ENCODE data around the gene NCOA4.
"Not testable (repeated sequence)": the region's sequence is repeated elsewhere in the genome, so short reads cannot be mapped to it uniquely, and the experiment has no call there.

NCOA4 gene

DNA sequence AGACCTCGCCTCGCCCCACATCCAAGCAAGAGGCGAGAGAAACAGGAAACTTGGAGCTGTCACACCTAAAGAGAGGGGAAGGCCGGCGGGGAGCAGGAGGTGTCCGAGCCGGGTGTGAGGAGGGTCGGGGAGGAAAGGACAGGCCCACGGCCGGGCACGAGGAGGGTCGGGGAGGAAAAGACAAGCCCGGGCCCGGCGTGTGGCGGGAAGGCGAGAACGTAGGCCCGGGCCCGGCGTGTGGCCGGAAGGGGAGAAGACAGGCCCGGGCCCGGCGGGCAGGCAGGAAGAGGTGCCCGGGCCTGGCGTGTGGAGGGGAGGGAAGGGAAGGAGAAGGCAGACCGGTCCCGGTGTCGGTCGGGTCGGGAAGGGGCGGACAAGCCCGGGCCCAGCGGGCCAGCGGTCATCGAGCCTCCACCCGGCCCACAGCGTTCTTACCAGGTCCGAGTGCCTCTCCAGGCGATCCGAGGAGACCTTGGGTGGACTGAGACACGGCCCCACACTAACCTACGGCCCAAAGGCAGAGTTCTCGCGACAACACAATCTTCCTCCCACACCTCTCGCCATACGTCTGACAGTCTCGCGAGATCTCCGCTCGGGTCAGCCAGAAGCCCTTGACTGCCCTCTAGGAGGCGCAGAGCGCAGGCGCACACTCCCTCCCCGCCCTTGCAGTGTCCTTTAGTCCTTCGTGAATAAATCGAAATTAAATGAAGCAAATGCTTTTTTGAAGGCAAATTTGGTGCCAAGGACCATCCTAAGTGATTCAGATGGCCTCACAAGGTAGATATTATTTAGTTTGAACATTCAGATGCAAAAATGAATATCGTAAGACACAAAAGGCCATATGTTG lies at the start of gene NCOA4:
Gene NCOA4 (minus strand): TSS at position 533 of the 847 bp plus-strand sequence. CDS start 13,943 bp downstream, outside the sequence.
- peak; percentile 99 for DNase-seq (ENCODE audit: low spot score)

DNA sequence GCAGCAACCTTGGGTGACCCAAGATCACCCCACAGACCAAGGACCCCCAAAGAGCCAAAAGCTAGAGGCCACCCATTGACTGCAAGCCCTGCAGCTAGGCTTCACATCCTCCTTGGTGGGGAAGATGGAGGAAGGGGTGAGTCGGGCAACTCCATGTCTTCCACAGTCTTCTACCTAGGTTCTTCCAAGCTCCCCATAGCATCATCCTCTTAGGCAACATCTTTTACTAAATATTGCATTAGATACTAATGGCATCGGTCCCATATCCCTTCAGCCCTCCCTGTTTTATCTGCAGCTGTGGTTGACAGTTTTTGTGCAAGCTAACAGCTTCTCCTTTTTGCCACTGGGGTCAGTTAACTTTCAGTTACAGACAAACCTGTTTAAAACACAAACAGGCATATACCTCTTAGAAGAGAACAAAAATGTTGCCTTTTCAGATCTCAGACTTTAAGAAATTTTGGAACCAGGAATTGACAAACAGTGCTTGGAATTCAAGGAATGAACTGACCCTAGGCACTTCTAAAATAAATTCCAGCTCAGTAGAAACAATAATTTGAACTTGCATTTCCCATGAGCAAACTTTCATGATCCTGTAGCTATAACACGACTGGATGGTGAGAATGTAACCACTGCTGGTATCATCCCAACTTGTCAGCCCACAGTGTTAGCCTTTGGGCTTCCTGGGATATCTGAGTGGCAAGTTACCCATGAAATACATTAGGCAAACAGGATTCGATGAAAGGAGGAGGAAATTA lies 49.6 kb upstream of the NCOA4 start:
- DNase-seq (ENCODE audit: low spot score), result no peak

DNA sequence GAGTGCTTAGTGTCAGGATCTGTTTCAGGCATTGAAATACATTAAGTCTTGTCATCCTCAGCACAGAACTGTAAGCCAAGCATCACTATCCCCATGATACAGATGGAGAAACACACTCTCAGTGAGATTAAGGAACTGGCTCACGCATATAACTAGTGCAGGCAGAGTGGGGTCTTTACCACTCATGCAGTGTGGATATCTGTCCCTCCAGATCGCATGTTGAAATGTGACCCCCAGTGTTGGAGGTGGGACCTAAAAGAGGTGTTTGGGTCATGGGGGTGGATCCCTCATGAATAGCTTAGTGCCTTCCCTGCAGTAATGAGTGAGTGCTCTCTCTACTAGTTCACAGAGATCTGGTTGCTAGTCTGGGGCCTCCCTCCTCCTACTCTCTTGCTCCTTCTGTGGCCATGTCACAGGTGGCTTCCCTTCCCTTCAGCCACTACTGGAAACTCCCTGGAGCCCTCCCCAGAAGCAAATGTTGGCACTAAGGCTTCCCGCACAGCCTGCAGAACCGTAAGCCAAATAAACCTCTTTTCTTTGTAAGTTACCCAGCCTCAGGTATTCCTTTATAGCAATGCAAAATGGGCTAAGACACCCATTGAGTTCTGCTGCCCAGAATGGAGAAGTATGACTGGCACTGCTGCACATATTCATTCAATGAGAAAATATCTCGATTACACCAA lies 47.4 kb upstream of the NCOA4 start:
- DNase-seq (ENCODE audit: low spot score), result no peak

DNA sequence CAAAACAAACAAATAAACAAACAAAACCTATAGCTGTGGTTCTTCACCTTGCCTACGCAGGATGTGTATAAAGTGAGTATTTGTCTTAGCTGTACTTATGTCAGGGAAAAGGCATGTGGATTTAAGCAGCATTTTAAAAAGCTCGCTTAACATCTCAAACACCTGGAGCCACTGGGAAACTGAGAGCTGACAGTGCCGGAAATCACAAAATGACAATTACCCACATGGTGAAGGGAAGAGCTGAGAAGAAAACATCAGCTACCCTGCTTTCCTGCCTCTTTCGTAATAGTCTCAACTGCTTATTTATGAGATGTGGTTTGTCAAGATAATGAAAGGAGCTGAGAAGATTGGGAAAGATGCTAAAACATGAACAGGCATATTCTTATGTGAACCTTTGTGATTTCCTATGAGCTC lies 46.7 kb upstream of the NCOA4 start:
- no peak for DNase-seq (ENCODE audit: low spot score)

DNA sequence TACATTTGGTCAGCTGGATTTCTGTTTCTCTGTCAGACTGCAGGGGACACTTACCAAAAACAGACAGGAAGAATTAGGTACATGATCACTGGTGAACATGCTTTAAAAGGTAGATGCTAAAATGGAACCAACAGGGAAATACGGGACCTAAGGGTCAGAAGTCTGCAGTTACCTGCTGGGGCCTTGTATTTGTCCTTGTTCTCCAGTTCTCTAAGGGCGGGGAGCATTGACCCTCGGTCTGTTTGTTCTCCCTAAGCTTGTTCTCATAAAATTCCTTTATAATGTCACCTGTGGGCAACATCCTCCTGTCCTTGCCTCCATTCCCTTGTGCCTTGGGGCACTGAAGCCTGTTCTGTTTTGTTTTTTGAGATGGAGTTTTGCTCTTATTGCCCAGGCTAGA lies 45.4 kb upstream of the NCOA4 start:
- no peak for DNase-seq (ENCODE audit: low spot score)

DNA sequence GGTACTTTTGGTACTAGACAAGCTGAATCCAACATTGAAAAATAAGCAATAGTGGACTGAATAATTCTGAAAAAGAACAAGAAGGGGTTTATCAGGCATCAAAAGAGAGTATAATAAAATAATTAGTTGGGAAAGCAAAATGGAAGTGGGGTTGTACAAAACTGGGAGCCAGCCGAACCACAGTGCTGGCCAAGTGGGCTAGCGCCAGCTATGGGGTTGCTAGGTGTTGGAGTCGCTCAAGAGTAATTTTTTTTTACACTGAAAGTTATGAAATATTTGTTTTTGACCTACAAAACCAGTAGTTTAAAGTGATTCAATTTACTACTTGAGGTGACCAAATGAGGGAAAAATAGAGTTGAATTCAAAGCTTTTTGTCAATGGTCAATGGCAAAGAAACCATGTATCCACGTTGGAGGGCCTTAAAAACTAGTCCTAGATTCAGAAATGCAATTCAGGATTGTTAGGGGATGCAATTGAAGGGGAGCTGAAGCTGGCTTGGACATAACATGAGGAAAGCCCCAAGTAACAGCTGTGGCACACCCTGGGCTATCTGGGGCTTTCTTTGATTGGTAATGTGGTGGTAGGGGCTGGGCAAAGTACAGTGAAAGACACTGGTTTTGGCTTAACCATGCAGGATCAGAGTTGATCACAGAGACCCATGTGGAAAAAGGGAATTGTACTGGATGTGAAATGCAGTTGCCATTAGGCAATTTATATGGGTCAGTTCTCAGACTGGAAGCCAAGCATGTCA lies 43.9 kb upstream of the NCOA4 start:
- DNase-seq (ENCODE audit: low spot score), result no peak

DNA sequence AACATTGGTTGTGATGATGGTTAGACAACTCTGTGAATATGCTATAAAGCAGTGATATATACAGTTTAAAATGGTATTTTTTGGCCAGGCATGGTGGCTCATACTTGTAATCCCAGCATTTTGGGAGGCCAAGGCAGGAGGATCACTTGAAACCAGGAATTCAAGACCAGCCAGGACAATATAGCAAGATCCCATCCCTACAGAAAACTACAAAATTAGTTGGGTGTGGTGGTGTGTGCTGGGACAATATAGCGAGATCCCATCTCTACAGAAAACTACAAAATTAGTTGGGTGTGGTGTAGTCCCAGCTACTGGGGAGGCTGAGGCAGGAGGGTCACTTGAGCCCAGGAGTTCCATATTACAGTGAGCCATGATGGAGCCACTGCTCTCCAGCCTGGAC lies 43.1 kb upstream of the NCOA4 start:
- no peak for DNase-seq (ENCODE audit: low spot score)

DNA sequence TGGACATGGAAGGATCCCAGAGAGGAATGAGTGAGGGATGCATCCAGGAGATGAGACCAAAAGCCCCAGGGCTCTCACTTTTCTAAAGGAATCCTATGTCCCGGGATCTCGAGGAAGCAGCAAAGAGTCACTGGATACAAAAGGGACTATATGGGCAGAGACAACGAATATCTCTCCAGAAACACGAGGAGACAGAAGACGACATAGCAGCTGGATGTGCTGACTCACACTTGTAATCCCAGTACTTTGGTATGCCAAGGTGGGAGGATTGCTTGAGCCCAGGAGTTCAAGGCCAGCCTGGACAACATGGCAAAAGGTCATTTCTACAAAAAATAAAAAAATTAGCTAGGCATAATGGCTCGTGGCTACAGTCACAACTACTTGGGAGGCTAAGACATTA lies 40.3 kb upstream of the NCOA4 start:
- DNase-seq (ENCODE audit: low spot score), result no peak

DNA sequence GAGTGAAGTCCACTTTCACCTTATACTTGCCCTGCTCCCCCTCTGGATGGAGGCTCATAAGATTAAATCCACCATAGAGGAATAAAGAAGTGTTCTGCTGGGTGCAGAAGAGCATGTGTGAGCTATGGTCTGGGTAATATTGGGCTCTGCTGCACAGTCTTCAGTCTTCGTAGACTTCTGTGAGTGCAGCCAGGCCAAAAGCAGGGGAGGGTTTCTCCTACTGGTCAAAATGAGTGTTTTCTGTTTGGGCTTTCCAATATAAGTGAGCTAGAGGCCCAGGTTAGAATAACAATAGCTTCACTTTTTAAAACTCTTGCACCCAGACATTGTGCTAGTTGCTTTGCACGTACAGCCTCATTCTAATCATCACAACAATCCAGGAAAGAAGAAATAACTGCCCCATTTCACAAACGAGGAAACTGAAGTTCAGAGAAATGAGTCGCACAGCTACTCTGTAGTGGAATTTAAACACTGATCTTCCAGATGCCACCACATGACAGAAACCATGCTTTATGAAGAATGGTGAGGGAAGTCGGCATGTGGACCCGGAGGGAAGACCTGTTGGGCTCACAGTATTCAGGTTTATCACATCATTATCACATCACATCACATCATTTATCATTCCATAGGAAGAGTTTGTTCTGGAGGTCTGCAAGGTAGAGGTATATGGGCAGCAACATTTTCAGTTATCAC lies 39.5 kb upstream of the NCOA4 start:
- no peak for DNase-seq (ENCODE audit: low spot score)

DNA sequence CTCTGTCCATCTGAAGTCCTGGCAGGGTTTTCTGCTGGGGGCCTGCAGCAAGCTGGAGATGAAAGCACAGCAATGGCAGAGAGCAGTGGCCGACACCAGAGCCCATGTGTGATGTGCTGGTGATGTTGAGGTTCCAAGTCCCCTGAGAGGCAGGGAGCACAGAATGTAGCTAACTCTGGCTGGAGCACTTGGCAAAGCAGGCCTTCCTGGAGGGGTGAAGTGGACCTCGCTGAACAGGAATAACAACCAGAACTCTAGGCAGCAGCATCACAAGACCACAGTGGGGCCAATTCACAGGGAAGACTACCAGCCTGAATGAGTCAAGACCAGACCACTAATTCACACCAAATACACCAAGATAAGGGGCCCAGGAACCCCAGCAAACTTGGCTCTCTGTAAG lies 38.5 kb upstream of the NCOA4 start:
- no peak for DNase-seq (ENCODE audit: low spot score)

DNA sequence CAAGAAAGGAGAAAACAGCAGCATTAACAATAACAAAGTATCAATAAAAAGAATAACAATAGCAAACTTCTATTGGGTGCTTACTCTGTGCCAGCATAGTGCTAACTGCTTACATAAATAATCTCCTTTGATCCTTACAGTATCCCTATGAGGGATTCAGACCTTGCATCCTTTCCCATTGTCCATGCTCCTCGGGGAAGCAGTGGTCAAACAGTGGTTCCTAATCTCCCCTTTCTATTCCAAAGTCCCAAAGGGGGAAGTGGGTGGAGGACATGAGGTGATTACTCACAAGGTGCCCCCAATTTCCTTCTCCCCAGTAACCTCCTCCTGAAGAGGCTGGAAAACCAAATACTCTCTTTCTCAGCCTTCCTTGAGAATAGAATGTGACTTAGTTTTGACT lies 37.7 kb upstream of the NCOA4 start:
- DNase-seq (ENCODE audit: low spot score), result no peak

DNA sequence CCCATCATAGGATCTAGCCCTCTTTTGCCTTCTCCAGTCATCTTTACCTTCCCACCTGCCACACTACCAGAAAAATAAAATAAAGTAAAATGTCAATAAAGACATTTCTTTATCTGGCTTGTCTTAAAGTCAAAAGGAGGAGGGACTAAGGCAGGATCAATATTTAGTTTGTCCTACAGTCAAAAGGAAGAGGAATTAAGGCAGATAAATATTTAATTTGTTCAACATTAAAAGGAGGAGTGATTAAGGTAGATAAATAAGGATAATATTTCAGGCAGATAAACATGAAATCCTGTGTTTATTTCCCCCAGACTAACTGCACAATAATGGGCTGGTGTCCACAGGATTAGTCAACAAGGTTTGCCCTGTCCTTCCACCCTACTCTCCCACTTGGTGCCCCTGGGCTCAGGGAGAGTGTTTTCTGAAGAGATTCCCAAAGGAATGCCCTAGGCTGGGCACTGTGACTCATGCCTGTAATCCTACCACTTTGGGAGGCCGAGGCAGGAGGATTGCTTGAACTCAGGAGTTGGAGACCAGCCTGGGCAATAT lies 33.9 kb upstream of the NCOA4 start:
- DNase-seq (ENCODE audit: low spot score), result no peak

DNA sequence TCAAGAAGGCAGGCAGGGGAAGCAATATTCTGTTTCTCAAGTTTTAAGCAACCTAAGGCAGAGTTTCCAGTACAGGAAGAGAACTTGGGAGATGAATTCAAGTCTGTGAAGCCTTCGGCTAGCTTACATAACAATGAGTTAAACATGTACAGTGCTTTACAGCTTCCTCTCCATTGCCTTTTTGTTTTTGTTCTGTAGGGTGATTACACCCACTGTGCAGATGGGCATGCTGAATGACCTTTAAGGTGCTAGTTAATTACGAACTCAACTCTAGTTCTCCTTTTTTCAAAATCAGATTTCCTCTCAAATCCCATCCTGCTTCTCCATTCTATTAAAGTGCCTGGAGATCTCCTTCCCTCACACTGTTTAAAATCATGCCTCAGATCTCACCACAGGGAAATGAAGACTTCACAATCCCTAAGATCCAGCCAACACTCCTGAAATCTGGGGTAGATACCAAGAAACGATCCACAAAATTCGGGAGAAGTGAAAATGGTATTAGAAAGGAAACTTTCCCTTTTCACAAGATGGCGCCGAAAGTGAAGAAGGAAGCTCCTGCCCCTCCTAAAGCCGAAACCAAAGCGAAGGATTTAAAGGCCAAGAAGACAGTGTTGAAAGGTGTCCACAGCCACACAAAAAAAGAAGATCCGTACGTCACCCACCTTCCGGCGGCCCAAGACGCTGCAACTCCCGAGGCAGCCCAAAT lies 32.5 kb upstream of the NCOA4 start:
- DNase-seq (ENCODE audit: low spot score), result no peak

DNA sequence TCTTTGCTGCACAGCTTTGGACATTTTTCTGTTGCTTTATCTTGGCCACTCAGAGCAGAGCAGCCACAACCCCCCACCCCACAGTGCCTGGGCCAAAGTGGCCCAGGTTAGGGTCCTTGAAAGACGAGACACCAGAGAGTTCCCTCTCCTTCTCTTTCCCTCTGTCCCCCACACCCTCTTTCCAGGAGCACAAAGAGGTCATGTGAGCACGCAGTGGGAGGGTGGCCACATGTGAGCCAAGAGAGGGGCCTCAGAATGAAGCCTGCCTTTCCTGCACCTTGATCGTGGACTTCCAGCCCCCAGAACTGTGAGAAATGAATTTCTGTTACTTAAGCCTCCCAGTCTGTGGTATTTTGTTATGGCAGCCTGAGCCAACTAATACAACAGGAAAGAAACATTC lies 30.3 kb upstream of the NCOA4 start:
- no peak for DNase-seq (ENCODE audit: low spot score)

DNA sequence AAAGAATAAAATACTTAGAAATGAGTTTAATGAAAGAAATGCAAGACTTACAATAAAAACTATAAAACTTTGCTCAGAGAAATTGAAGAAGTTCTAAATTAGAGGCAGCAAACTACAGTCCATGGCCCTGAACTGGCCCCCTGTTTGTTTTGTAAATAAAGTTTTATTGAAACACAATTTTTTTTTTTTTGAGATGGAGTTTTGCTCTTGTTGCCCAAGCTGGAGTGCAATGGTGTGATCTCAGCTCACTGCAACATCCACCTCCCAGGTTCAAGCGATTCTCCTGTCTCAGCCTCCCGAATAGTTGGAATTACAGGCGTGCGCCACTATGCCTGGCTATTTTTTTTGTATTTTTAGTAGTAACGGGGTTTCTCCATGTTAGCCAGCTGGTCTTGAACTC lies 27.5 kb upstream of the NCOA4 start:
- not testable (repeated sequence) for DNase-seq (ENCODE audit: low spot score)

DNA sequence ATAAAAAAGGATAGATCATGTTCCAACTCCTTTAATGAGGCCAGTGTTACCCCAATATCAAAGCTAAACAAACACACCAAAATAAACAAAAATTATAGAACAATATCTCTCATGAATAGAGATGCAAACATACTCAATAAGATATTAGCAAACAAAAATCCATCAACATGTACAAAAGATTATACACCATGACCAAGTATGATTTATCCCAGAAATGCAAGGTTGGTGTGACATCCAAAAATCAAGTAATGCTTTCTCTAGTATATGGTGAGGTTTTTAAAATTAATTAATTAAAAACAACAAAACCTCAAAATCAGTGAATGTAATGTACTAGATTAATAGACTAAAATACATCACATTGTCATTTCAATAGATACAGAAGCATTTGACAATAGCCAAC lies 26.6 kb upstream of the NCOA4 start:
- no peak for DNase-seq (ENCODE audit: low spot score)

DNA sequence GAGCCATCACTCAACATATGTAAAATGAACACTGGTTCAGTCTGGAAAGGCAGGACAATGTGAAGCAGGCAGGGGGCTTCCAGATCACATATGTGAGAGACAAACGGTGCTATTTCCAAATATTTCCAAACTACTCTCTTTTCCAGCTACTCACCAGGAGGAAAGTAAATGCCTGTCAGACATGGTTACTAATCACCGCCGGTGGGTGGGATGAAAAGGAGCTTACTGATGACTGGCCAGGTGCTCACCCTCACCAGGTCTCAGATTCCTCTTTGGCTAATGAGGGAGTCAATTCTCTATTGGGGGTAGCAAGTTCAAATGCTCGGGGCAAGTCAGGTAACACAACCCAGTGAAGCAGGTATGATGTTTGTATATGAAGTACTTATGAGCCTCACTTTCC lies 25.3 kb upstream of the NCOA4 start:
- no peak for DNase-seq (ENCODE audit: low spot score)

DNA sequence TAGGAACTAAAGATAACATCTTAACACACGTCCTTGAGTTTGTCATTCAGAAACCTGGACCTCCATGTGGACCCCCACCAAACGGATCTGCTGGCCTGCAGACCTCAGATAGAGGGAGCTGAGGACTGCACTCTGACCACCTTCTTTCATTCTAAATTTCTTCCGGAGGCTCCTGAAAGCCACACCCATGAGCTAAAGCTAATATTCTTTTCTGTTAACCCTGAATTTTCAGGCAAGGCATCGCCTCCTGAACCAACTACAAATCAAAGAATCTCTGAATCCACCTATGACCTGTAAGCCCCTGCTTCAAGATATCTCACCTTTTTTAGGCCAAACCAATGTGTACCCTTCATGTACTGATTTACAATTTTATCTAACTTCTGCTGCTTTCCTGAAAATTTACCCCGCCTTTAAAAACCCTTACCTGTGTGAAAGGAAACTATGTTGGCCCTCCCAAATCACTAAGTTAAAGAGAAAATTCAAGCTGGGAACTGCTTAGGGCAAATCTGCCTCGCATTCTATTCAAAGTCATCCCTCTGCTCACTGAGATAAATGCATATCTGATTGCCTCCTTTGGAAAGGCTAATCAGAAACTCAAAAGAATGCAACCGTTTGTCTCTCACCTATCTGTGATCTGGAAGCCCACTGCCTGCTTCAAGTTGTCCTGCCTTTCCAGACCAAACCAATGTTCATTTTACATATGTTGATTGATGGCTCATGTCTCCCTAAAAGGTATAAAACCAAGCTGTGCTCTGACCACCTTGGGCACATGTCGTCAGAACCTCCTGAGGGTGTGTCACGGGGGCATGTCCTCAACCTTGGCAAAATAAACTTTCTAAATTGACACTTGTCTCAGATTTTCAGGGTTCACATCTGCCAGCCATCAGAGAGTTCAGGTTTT lies 23.4 kb upstream of the NCOA4 start:
- DNase-seq (ENCODE audit: low spot score), result no peak

DNA sequence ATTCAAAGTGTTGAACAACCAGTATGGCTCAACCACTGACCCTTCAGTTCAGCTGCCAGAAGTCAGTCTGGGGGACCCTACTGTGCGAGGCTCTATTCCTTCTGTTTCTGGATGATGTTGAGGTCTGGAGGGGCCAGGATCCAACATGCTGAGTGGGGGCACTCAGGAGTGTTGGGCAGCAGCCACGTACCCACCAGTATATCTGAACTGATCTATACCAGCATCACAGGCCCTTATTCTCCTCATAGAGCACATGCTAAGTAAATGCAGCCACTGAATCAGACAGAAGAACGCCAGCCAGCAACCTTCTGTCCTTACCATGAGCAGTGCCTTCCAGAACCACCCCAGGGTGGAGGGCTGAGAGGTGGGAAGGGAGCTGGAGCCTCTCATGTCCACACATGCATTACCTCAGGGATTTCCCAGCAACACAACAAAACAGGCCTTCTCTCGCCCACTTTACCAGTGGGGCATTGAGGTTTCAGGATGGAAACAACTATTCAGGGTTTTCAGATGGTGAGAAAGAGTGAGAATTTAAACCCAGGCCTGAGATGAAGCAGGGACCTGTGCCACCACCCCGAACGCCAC lies 22.5 kb upstream of the NCOA4 start:
- no peak for DNase-seq (ENCODE audit: low spot score)
